Activated T-helper 17 cell treated with anti-CD3 and anti-CD28 coated beads, Interleukin-2, amount 50 U/mL, for 72 hours (primary cell): ENCODE data around the gene DEFB131B. TPM values are rescaled to one million over a fixed set of nuclear protein-coding genes. Genes with fewer than 3 reads are reported as not detected.

Experiments
- ATAC-seq: fragments of 150-1000 bp; cut with Tn5 transposase; replicated peaks from 2 replicates; pipeline ENCODE4 v1.10.0; 2021; ENCODE audit warnings: mild to moderate bottlenecking, moderate library complexity
- H3K27ac Mint-ChIP-seq: one replicate; pipeline ENCODE4 v1.8.0; 2022; ENCODE audit warnings: mixed read lengths
- H3K27me3 Mint-ChIP-seq: one replicate; pipeline ENCODE4 v1.8.0; 2022; ENCODE audit warnings: mixed read lengths
- H3K36me3 Mint-ChIP-seq: one replicate; pipeline ENCODE4 v1.8.0; 2022; ENCODE audit warnings: low read depth, mild to moderate bottlenecking, mixed read lengths
- H3K4me1 Mint-ChIP-seq: one replicate; pipeline ENCODE4 v1.8.0; 2022; ENCODE audit warnings: mixed read lengths
- H3K4me3 Mint-ChIP-seq: one replicate; pipeline ENCODE4 v1.8.0; 2022; ENCODE audit warnings: mild to moderate bottlenecking, mixed read lengths
- H3K9me3 Mint-ChIP-seq: one replicate; pipeline ENCODE4 v1.8.0; 2022; ENCODE audit warnings: mixed read lengths
- total RNA-seq, 2 donors: library from RNA; stranded (reverse); gene quantifications; one replicate each; pipeline ENCODE4 v1.2.3, GENCODE V29; 2022

DEFB131B gene
- total RNA-seq, 2 donors from 2014 or later = not detected

- Mint-ChIP-seq H3K27ac (peak overlapping the region; percentile 99), H3K9me3 (no peaks in the 10 kb centered on the region), H3K36me3 (peaks cover 39% of the 10 kb centered on the region), H3K4me1 (peaks cover 29% of the 10 kb centered on the region), H3K27me3 (no peaks in the 10 kb centered on the region), H3K4me3 (peak overlapping the region; percentile 98)
- ATAC-seq = no peak
Measured at GRCh38 chr11:71929491-71929890, 51.2 kb downstream of the DEFB131B start.

- Mint-ChIP-seq H3K27ac (peak overlapping the region; percentile 99), H3K36me3 (peaks cover 28% of the 10 kb centered on the region), H3K27me3 (no peaks in the 10 kb centered on the region), H3K4me1 (peaks cover 31% of the 10 kb centered on the region), H3K9me3 (no peaks in the 10 kb centered on the region), H3K4me3 (peak overlapping the region; percentile 98)
- no peak for ATAC-seq
Measured at GRCh38 chr11:71930556-71931244, 52.4 kb downstream of the DEFB131B start.

GRCh38 chr11:71931245-71931602, 53.0 kb downstream of the DEFB131B start:
- Mint-ChIP-seq H3K27me3 (no peaks in the 10 kb centered on the region), H3K9me3 (no peaks in the 10 kb centered on the region), H3K4me1 (peaks cover 31% of the 10 kb centered on the region), H3K36me3 (peaks cover 28% of the 10 kb centered on the region), H3K4me3 (peak overlapping the region; percentile 98), H3K27ac (peak overlapping the region; percentile 99)
- peak; percentile 8 for ATAC-seq

GRCh38 chr11:71933141-71933933, 55.1 kb downstream of the DEFB131B start:
- no peak for ATAC-seq
- H3K27ac Mint-ChIP-seq = no peak overlapping the region
- peaks cover 31% of the 10 kb centered on the region for H3K4me1 Mint-ChIP-seq
- H3K27me3 Mint-ChIP-seq = no peaks in the 10 kb centered on the region
- no peaks in the 10 kb centered on the region for H3K9me3 Mint-ChIP-seq
- peak overlapping the region; percentile 5 for H3K4me3 Mint-ChIP-seq
- peaks cover 31% of the 10 kb centered on the region for H3K36me3 Mint-ChIP-seq

Other genes with a start within 250 kb of the DEFB131B start
- gene DEFB108B, start 45.3 kb upstream of the DEFB131B start, total RNA-seq = not detected
- gene XNDC1N, start 50.1 kb downstream of the DEFB131B start, total RNA-seq = 10 to 100 TPM; 13.9 to 16.6 TPM
- 10 to 100 TPM; 45.8 to 55.5 TPM for gene RNF121, start 50.6 kb downstream of the DEFB131B start, total RNA-seq
- gene IL18BP, start 120.5 kb downstream of the DEFB131B start, total RNA-seq = 10 to 100 TPM; 18.4 to 21.9 TPM
- 100 to 1,000 TPM; 179 to 277 TPM for gene NUMA1, start 202.1 kb downstream of the DEFB131B start, total RNA-seq
- gene LRRC51, start 202.4 kb downstream of the DEFB131B start, total RNA-seq = 1 to 10 TPM; 3.3 to 5.4 TPM
- gene LAMTOR1, start 224.8 kb downstream of the DEFB131B start, total RNA-seq = 10 to 100 TPM; 53.4 to 69.1 TPM
- gene TOMT, start 227.5 kb downstream of the DEFB131B start, total RNA-seq = under 1 TPM in 1 of 2 donors, not detected in 1; 0.26 TPM
- 10 to 100 TPM; 35.5 to 65.6 TPM for gene ANAPC15, start 234.2 kb downstream of the DEFB131B start, total RNA-seq